Spleen (tissue), 11 donors: ENCODE results near the gene PRSS27. TPM values are rescaled to one million over a fixed set of nuclear protein-coding genes. Genes with fewer than 3 reads are reported as not detected.
A peak's percentile ranks its signal among the peaks of the same experiment; 100 is the strongest.

Source experiments
- DNase-seq: peaks from one replicate; pipeline ENCODE4 v3.0.0-alpha.2; 2020
- H3K27ac ChIP-seq, 8 donors: fragments of 200-600 bp; sonication (generic) in 7 of 8; 1 replicate in 4 of 8; 2 replicates in 4 of 8; pipeline versions ENCODE4 v1.5.0 to v1.8.0; 2016 to 2021; ENCODE audit warnings: inconsistent platforms in 4 of 8, mild to moderate bottlenecking in 4 of 8, moderate library complexity in 1 of 8
- H3K27me3 ChIP-seq, 7 donors: fragments of 200-600 bp; sonication (generic) in 6 of 7; replicated peaks in 1 of 7; 1 replicate in 4 of 7; 2 replicates in 3 of 7; pipeline versions ENCODE4 v1.5.0 to v1.8.0; 2016 to 2021; ENCODE audit warnings: inconsistent platforms in 3 of 7, mild to moderate bottlenecking in 1 of 7
- H3K36me3 ChIP-seq, 6 donors: fragments of 200-600 bp; sonication (generic) in 5 of 6; 1 replicate in 4 of 6; 2 replicates in 2 of 6; pipeline versions ENCODE4 v1.5.0 to v1.8.0; 2016 to 2021; ENCODE audit warnings: inconsistent platforms in 2 of 6
- H3K4me1 ChIP-seq, 6 donors: fragments of 200-600 bp; sonication (generic) in 5 of 6; 1 replicate in 3 of 6; 2 replicates in 3 of 6; pipeline versions ENCODE4 v1.5.0 to v1.8.0; 2016 to 2021; ENCODE audit warnings: inconsistent platforms in 3 of 6
- H3K4me3 ChIP-seq, 8 donors: fragments of 200-600 bp; sonication (generic) in 7 of 8; 1 replicate in 4 of 8; 2 replicates in 4 of 8; pipeline versions ENCODE4 v1.5.0 to v1.8.0; 2016 to 2021; ENCODE audit warnings: inconsistent platforms in 4 of 8, mild to moderate bottlenecking in 4 of 8, moderate library complexity in 2 of 8
- H3K9me3 ChIP-seq, 8 donors: fragments of 200-600 bp; sonication (generic) in 7 of 8; 1 replicate in 4 of 8; 2 replicates in 4 of 8; pipeline versions ENCODE4 v1.5.0 to v1.8.0; 2016 to 2021; ENCODE audit warnings: inconsistent platforms in 4 of 8
- POLR2A ChIP-seq, 3 donors: fragments of 450-650 bp; IDR thresholded peaks; one replicate each; pipeline ENCODE4 v1.5.1; 2017; ENCODE audit warnings: antibody characterized with exemption in 3 of 3, mild to moderate bottlenecking in 1 of 3
- POLR2AphosphoS5 ChIP-seq, 3 donors: sonication (generic); formaldehyde crosslinking; IDR thresholded peaks; one replicate each; pipeline ENCODE4 v1.5.1; 2017; ENCODE audit warnings: antibody characterized with exemption in 3 of 3
- WGBS, 5 donors: extraction: QIAGEN DNeasy Blood & Tissue Kit in 3 of 5; methylation state at CpG; one replicate each; pipeline versions ENCODE4 v1.1.5 to v1.1.7; 2013 to 2018; 5-methylcytosine and 5-hydroxymethylcytosine counted together
- intact Hi-C: fragments of 100-400 bp; cut with DNase I; formaldehyde crosslinking; loops from one replicate; pipeline ENCODE4 v1.15.0; 2023; ENCODE audit warnings: low total_unique reads
- polyA plus RNA-seq, 3 donors: library from polyadenylated mRNA; stranded (reverse); fragments of 200-250 nt; gene quantifications; one replicate each; pipeline ENCODE4 v1.2.1, GENCODE V29; 2013
- total RNA-seq, 7 donors: library from RNA; depleted of rRNA in 3 of 7; stranded (reverse); fragments of >200 nt in 3 of 7; fragmentation: NEBNext Ultra II Directional in 4 of 7; extraction: Animal tissue kit (Norgen Biotek cat#: 25700) in 4 of 7; gene quantifications; one replicate each; pipeline versions ENCODE4 v1.1.0 to v1.2.1, GENCODE V29; 2016 to 2021
- TF ChIP-seq, protein P1 (sequence below), 11 experiments: fragments of 200-600 bp in 7 of 11; fragments of 450-650 bp in 4 of 11; sonication (generic) in 4 of 11; IDR thresholded peaks in 8 of 11; conservative IDR thresholded peaks in 3 of 11; 1 replicate in 7 of 11; 2 replicates in 4 of 11; pipeline versions ENCODE4 v1.4.0 to v1.8.0; 2016 to 2021; ENCODE audit warnings: antibody characterized with exemption in 11 of 11, inconsistent platforms in 4 of 11, mild to moderate bottlenecking in 1 of 11
- donor health status: healthy with polysubstance abuse.
- donor health status: DM: no; HTN: no; CAD: no; lungs with moderate emphysema.
- donor health status: DM: no; HTN: no; CAD: no.
- donor health status: Bipolar disorder and iron deficiency.
- donor health status: healthy.
- donor health status: DM: no; HTN: no; CAD: no.
- donor health status: DM: yes; HTN: yes; CAD: no.

PRSS27 gene
- total and polyA plus RNA-seq, 10 donors, result 0.84 to 2.1 (median 1.2) TPM

DNA sequence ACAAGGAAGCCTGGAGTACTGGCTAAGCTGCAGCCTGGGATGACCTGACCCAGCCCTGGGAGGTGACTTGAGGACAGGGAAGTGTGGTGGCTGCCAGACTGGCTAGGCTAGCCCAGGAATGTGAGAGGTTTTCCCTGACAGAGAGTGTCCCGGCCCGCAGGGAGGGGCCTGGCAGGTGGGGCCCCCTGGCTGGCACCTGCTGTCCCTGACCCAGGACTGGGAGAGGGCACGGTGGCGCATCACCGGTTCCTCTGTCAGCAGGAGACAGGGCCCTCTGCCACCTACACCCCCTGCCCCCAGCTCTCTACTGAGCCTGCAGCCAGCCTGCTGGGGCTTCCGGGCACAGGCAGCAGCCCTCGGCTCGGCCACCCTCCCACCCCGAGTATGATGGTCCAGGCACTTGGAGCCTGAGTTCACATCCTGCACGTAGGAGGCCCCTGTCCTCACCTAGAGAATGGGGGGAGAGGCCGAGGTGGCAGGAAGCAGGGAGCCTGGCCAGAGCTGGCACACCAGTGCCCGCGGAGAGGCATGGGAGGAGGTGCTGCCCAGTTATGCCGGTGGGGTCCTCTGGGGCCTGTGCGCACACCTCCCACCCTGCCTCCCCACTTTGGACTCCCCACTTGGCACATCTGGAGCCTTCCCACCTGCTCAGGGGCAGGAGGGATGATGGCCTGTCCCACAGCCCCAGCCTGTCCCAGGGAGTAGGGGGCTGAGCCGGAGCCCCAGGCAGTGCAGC, 528 bp downstream of the PRSS27 start:
- no peak overlapping the region for H3K27ac ChIP-seq

DNA sequence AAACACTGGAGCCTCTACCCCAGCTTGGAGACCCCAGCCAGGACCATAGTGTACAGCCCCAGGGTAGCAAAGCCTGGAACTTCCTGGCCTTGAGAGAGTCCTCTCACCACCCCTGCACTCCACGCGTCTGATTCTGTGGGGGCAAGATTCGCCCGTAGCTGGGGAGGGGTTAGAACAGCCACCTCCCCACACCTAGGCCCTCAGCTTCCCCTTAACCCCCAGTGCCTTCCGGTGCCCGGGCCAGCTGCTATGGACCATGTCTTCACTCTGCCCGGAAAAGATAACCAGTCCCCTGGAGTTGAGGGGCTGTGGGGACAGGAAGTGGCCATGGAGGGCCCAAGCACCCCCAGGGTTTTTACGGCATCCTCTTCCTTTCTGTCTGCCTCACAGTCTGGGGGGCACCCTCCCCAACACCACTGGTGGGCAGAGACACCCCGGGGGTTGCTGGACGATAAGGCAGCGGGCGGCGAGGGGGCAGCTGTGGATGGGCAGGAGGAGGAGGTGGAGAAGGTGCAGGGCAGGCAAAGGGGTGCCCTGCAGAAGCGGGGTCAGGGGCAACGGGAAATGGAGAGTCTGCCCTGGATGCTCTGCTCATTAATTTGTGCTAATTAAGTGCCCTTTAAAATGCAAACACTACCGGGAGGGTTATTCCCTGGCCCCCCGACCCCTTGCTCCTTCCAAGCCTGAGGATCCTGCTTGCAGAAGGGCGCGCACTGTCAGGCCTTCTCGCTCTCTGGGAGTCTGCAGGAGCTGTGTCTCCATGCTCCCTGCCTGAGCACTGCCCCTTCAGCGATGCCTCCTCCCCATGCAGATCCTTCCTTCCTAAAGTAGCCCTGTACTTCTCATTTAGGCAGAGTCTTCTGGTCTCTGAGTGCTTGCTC, 2.4 kb downstream of the PRSS27 start:
- TF ChIP-seq POLR2A (IDR thresholded peaks at IDR 0.05), result no peak
- H3K36me3 ChIP-seq, result no peaks in the 10 kb centered on the region
- no peak overlapping the region for H3K27ac ChIP-seq
- peak; percentile 74 for DNase-seq
- peaks cover 0 to 23% (median 0%) of the 10 kb centered on the region in 7 donors for H3K27me3 ChIP-seq
- no peak overlapping the region for H3K4me3 ChIP-seq
- intact Hi-C loops, result no loop called here
- H3K4me1 ChIP-seq, result peaks cover 8 to 48% (median 26%) of the 10 kb centered on the region in 6 donors
- 51 to 61% (median 55%) methylated on average over 21 of the region's 21 CpGs for WGBS, 5 donors
- no peaks in the 10 kb centered on the region for H3K9me3 ChIP-seq

More for the DNA sequence above, 528 bp downstream of the PRSS27 start:
- peak; percentile 70 for DNase-seq
- Histone ChIP-seq H3K4me1 (peaks cover 8 to 48% (median 26%) of the 10 kb centered on the region in 6 donors), H3K36me3 (no peaks in the 10 kb centered on the region), H3K4me3 (no peak overlapping the region), H3K27me3 (peaks cover 0 to 19% (median 0%) of the 10 kb centered on the region in 7 donors), H3K9me3 (no peaks in the 10 kb centered on the region)
- intact Hi-C loops, result no loop called here
- TF ChIP-seq POLR2A (IDR thresholded peaks at IDR 0.05) (no peak), POLR2AphosphoS5 (IDR thresholded peaks at IDR 0.05) (no peak)
- TF ChIP-seq, protein P1, sequence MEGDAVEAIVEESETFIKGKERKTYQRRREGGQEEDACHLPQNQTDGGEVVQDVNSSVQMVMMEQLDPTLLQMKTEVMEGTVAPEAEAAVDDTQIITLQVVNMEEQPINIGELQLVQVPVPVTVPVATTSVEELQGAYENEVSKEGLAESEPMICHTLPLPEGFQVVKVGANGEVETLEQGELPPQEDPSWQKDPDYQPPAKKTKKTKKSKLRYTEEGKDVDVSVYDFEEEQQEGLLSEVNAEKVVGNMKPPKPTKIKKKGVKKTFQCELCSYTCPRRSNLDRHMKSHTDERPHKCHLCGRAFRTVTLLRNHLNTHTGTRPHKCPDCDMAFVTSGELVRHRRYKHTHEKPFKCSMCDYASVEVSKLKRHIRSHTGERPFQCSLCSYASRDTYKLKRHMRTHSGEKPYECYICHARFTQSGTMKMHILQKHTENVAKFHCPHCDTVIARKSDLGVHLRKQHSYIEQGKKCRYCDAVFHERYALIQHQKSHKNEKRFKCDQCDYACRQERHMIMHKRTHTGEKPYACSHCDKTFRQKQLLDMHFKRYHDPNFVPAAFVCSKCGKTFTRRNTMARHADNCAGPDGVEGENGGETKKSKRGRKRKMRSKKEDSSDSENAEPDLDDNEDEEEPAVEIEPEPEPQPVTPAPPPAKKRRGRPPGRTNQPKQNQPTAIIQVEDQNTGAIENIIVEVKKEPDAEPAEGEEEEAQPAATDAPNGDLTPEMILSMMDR (IDR thresholded peaks at IDR 0.05 in 8 of 11, conservative IDR thresholded peaks at IDR 0.05 in 3 of 11), result no peak
- WGBS, 5 donors, result 73 to 85% (median 84%) methylated on average over 10 to 16 of the region's 16 CpGs

DNA sequence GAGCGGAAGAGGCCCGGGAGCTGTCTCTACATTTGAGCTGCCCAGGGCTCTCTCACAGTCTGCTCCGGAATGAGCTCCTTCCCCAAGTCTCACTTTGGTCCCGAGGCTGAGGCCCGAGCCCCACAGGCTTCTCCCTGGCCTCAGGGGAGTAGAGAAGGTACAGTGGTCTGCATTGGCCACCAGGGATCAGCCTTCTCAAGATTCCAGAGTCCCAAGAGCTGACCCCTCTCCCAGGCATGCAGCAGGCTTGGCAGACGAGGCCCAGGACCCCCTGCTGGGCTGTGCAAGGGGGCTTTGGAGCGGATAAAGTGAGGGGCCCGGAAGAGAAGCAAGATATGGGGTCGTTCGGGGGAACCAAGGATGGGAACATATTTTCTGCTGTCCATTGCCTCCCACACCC, 3.1 kb downstream of the PRSS27 start:
- WGBS, 5 donors, result 83 to 89% (median 87%) methylated on average over 10 of the region's 10 CpGs
- intact Hi-C loops, result no loop called here
- Histone ChIP-seq H3K4me3 (no peak overlapping the region), H3K36me3 (no peaks in the 10 kb centered on the region), H3K27me3 (peaks cover 0 to 23% (median 0%) of the 10 kb centered on the region in 7 donors), H3K4me1 (peaks cover 8 to 46% (median 26%) of the 10 kb centered on the region in 6 donors), H3K27ac (no peak overlapping the region), H3K9me3 (no peaks in the 10 kb centered on the region)
- TF ChIP-seq, protein P1 (IDR thresholded peaks at IDR 0.05 in 8 of 11, conservative IDR thresholded peaks at IDR 0.05 in 3 of 11), result no peak
- TF ChIP-seq POLR2A (IDR thresholded peaks at IDR 0.05) (no peak), POLR2AphosphoS5 (IDR thresholded peaks at IDR 0.05) (no peak)
- DNase-seq, result no peak

DNA sequence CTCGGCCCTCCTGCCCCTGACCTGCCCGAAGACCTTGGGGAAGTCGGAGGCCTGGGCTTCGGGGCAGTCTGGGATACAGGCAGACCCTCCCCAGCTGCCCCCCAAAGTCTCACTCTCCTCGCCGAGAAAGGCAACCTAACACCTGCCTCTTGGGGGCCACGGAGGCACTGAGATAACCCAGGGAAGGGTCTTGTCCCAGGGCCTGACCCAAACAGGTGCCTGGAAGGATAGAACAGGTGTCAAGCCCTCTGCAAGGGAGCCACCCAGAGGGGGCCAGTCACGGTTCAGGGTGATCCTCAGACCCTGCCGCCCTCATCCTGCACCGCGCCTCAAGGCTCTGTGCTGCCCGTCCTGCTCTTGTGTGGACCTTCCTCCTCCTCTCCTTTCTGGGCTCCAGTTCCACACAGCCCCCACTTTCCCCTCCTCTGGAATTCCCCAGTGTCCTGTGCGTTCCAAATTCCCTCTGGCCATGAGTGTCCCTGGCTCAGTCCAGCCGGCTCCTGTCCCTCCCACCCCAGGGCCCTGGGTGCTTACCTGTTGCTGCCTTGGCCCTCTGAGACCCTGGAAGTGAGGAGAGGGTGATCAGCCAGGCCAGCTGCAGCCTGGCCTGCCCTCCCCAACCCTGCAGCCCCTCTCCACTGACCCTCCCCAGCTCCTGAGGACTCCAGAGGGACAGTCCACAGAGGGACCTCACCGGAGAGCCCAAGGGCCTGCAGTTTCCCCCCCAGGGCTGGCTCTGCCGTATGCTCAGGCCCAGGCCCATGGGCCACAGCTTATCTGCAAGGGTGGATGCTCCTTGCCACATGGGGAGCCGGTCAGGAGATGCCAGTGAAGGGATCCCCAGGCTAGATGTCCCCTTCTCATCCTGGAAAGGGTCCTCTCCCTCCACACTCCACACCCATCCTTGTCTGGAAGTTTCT, 3.8 kb downstream of the PRSS27 start:
- Histone ChIP-seq H3K4me1 (peaks cover 8 to 39% (median 19%) of the 10 kb centered on the region in 6 donors), H3K4me3 (peak overlapping the region in 2 of 8 donors; percentile 16 to 54), H3K27ac (no peak overlapping the region), H3K27me3 (peaks cover 0 to 23% (median 0%) of the 10 kb centered on the region in 7 donors), H3K9me3 (no peaks in the 10 kb centered on the region), H3K36me3 (no peaks in the 10 kb centered on the region)
- TF ChIP-seq, protein P1 (IDR thresholded peaks at IDR 0.05 in 8 of 11, conservative IDR thresholded peaks at IDR 0.05 in 3 of 11), result no peak
- no peak for TF ChIP-seq POLR2AphosphoS5 (IDR thresholded peaks at IDR 0.05)
- no peak for TF ChIP-seq POLR2A (IDR thresholded peaks at IDR 0.05)
- 70 to 77% (median 72%) methylated on average over 10 to 17 of the region's 17 CpGs for WGBS, 5 donors
- intact Hi-C loops, result no loop called here
- peak; percentile 66 for DNase-seq
